ENCODE data around the gene GJC3.
"Not testable (repeated sequence)": the region's sequence is repeated elsewhere in the genome, so short reads cannot be mapped to it uniquely, and the experiment has no call there.

DNA sequence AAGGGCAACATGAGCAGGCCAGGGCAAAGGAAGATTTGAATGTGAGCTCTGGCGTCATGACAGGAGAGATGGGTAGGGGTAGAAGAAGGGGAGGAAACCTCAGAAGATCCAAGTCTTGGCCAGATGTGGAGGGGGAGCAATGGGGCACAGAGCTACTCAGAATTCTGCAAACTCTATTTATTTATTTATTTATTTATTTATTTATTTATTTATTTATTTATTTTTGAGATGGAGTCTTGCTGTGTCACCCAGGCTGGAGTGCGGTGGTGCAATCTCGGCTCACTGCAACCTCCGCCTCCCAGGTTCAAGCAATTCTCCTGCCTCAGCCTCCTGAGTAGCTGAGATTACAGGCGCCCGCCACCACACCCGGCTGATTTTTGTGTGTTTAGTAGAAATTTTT, 25.2 kb upstream of the GJC3 start:
- TF ChIP-seq POLR2A (IDR thresholded peaks at IDR 0.05), result not testable (repeated sequence)
- TF ChIP-seq, protein P1, sequence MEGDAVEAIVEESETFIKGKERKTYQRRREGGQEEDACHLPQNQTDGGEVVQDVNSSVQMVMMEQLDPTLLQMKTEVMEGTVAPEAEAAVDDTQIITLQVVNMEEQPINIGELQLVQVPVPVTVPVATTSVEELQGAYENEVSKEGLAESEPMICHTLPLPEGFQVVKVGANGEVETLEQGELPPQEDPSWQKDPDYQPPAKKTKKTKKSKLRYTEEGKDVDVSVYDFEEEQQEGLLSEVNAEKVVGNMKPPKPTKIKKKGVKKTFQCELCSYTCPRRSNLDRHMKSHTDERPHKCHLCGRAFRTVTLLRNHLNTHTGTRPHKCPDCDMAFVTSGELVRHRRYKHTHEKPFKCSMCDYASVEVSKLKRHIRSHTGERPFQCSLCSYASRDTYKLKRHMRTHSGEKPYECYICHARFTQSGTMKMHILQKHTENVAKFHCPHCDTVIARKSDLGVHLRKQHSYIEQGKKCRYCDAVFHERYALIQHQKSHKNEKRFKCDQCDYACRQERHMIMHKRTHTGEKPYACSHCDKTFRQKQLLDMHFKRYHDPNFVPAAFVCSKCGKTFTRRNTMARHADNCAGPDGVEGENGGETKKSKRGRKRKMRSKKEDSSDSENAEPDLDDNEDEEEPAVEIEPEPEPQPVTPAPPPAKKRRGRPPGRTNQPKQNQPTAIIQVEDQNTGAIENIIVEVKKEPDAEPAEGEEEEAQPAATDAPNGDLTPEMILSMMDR (IDR thresholded peaks at IDR 0.05), result not testable (repeated sequence)
